ENCODE measurements around the gene MVB12B.

Gene MVB12B

DNA sequence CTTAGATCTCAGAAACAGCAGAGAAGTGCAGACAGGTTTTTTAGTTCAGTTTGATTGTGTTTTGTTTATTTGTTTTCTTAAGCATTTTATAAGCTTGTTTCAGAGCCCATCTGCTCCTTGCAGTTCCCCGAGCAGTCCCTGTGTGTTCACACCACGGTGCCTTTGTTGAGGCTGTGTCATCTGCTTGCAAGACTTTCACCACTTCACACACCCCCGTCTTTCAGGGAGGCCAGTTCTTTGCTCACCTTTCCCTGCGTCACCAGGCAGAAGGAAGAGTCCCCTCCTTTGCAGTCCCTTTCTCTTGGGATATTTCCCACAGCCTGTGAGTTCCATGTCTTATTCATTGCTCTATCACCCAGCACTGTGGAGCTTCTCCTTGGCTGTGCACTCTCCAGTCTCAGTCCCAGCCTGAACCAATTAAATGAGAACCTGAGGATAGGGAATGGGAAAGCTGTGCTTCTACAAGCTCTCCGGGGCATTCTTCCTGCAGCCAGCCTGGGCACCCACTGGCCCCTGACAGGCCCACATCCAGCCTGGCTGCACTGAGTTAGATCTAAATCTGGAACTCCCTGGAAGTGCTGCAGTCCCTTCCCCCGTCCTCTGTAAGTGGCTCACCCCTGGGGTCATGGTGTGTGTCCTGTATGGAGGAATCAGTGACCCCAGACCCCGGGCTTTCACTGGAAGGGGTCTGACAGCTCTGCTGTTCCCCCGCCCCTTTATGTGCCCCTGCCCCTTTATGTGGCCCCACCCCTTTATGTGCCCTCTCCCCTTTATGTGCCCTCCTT is 5.5 kb downstream of the MVB12B start:
- DNase-seq: no peak

DNA sequence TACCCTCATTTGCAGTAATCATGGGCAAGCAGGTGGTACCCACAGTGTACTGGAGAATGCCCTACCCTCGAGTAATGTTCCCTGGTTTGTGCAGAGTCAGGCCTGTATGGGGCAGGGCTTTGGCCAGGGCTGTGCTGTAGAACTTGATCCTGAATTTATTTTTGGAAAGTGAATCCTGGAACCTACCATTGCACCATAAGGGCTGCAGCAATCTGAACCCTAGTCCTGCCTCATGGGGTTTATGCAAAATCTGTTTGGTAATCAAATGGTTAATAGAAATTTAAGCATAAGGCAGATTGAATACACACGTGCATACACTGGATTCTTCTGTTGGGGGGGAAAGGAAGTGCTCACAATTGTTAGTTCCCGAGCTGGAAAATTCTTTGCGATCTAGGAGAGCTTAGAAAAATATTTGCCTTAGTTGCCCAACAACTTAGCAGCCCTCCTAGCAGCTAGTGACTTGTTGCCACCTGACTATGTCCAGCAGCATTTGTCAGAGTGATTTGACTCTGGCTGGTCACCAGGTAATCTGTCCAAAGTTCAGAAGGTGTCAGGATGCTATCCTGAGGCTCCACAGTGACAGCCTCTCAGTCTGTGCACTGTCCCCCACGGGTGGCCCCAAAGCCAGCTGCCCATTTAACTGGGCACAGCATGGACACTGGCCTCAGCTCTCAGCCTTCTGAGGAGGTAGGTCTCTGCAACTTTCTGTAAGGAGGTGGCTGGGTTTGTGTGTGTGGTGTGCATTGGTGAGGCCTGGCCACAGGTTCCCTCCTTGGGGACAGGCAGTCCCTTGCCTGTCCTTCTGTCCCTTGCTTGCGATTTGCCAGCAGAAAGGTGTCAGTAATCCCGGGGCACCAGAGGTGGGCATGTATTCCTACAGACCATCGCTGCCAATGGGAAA is 8.3 kb downstream of the MVB12B start:
- DNase-seq: peak; percentile 13

DNA sequence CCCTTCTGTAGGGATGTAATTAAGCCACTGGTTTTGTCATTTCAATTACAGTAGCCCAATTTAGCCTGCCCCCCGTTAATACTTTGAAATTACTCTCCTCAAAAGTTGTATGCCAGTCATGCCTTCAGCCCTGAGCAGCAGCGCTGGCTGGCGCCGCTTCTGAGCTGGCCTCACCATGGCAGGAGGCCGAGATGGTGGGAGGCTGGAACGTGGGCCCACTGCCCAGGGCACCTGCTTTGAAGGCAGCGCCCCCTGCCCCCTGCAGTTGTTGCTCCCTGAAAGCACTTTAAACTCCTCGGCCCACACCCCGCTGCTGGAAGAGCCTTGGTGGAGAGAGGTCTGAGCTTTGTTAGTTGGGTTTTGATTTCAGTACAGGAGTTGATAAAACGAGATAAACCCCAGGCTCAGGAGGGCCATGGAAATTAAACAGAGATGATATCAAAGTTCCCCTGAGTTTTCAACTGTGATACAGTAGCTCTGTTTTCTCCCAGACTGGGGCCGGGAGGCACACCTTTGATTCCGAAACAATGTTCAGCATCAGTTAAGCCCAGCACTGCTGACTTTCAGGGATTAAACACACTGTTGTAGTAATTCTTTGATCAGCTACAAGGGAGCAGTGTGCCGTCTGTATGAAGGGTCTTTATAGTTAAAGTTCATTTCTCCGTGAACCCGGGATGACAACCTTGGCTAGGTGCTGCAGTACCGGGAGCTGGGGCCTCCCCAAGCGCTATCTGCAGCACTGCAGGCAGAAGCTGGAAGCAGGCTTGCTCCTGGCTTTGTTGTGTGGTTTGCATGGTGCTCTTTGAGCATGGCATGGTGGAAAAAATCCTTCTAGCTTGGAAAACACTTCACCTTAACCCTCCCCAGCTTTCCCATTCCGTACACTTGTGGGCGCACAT is 9.5 kb downstream of the MVB12B start:
- DNase-seq: no peak

DNA sequence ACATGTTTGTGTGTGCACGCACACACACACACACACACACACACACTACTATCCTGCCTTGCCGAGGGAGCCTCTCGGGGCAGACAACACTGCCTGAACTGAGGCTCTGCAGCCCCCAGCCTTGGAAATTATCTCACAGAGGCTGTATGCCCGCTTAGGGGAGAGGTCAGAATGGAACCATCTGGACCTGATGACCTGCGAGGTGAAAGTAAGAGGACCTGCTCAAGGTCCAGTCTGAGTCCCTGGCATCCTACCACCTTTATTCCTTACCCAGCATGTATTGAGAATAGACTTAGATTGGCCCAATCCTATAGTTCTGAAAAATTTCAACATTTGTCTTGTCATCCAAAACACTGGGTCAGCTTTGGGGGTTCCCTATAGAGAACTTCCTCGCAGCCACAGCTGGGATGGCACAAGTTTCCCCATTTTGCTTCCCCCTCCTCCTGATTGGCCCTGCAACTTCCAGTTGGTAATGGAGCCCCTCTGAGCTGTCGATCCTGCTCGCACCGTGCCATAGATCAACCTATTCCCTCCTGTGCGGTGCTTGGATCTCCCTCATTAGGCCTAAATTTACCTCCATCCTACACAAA is 10.2 kb downstream of the MVB12B start:
- DNase-seq: no peak

DNA sequence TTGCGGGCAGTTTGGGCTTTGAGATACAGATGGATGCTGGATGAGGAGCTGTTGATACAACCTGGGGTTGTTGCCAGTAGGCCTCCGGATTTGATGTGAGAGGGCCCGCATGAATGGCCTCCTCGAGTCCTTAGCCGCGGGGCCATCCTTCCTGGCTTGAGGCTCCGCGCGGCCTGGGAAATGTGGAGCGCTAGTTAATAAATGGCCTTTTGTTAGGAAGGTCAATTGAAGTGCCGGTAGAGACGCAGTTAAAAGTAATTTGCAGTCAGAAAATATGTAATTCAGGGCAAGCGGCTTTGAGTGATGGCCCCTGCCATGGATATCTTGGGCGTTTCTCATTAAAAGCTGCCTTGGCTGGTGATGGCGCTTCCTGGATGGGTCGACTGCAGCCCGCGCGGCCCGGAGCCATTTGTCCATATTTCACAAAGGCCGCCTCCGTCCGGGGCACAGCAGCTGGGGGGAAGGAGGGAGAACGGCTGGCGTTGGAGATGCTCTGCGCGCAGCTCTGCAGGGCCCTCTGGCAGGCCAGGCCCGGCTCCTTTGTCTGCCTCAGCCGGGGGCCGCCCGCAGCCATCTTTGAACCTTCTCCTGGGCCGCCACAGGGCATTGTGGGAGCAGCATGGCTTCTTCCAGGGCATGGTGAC is 11.2 kb downstream of the MVB12B start:
- no peak for DNase-seq

DNA sequence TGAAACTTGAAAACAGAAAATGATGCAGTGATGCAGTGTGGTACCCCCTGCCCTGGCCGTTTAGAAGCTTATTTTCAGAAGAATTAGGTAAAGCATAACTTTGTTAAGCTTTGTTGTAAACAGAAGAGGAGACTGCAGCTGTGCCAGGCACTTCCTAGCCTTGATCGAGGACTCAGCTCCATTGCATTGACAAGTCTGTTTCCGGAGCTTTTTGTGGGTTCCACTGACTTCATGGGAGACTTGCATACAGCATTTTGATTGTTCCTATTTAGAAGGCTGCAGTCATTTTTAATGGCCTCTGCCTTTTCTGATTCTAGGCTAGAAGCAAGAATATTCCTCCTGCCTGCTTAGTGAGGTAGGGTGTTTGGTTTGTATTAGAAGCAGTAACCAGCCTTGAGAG is 12.3 kb downstream of the MVB12B start:
- DNase-seq: no peak

DNA sequence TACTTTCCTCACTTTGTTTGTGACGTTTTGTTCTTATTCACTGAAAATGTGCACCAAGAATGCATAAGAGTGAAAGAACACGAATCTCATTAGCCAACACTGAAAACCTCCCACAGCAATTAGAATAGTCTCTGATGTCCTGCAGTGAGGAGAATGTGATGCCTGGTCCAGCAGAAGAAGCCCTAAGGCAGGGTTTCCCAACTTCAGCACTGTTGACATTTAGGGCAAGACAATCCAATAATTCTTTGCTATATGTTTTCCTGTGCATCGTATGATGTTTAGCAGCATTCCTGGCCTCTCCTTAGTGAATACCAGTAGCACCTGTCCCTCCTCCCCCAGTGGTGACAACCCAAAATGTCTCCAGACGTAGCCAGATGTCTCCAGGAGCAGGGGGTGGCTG is 14.8 kb downstream of the MVB12B start:
- DNase-seq: no peak

DNA sequence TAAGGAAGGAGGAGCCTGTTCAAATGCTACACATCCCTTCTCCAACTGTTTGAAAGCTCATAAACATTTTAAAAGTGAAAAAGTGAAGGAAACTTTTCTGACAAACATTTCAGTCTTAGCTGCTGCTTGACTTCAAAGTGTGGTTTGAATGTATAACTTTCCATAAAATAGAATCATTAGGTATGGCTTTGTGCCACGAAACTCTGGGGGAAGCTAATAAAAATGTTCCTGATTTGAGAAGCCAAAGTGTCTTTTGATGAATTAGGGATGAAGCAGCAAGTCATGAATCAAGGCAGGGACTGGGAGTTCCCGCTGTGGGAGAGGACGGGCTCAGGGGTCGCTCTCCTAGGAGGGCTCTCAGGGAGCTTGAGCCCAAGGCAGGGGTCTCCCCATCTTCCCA is 15.3 kb downstream of the MVB12B start:
- DNase-seq: no peak

DNA sequence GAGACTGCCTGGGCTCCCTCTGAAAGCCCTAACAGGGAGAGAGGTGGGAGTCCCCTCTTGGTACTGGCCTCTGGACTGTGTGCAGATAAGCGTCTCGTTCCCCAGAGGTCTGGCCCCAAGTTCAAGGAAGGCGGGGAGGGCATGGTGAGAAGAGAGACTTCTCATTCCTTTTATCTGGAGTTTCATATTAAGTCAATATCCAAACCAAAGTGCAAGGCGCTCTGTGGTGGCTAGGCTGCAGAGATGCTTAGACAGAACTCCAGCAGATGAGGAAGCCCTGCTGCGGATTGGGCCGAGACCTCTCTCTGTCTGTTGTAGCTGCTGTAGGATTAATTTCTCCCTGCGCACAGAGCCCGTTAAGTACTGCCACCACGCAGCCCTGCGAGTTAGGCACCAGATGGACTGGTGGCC is 16.0 kb downstream of the MVB12B start:
- DNase-seq: no peak

DNA sequence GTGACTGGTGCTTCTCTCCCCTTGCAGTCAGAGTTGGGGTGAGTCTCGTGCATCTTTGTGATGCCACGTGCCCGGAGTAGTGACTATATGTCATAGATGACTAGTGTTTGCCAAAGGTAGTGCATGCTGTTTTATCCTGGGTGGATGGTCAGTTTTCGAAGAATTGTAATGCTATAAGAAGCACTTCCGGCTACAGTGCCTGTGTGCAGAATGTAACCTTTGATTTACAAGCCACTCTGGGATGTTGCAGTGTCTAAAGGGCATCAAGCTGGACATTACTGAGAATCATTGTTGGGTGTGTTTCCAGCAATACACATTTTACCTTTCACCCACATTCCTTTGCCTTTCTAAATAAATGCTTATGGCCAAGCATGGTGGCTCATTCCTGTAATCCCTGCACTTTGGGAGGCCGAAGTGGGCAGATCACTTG is 16.7 kb downstream of the MVB12B start:
- DNase-seq: no peak

DNA sequence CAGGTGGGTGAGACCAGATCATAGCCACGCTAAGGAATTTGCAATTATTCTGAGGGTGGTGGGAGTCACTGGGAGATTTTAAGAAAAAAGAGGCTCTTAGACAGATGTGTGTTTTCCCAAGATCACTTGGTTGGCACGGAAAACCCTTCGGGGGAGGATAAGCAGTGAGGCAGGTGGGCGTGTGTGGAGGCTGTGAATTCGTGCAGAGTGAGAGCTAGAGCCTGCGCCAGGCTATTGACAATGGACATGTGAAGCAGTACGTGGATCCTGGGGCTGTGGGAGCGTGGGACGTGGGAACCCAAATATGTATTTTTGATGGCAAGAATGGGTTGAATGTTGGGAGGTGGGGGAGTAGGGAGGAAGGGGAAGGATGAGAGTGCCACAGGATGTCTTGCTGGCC is 19.4 kb downstream of the MVB12B start:
- no peak for DNase-seq

DNA sequence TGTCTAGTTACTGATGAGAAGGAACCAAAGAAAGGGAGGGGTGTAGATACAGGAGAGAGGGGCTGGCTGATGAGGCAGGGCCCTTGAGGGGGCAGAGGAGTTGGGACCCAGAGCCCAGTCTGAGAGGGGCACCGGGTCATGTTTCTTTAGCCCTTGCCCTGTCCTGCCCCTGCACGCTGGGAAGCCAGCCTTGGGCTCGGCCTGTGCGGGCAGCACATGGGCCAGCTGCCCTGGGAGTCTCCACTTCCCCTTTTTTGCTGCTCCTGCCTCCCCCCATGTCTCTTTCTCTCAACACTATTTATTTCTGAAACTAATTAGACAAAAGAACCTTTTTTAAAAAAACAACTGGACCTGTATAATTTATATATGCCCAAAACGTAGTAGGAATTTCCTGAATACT is 20.5 kb downstream of the MVB12B start:
- no peak for DNase-seq

DNA sequence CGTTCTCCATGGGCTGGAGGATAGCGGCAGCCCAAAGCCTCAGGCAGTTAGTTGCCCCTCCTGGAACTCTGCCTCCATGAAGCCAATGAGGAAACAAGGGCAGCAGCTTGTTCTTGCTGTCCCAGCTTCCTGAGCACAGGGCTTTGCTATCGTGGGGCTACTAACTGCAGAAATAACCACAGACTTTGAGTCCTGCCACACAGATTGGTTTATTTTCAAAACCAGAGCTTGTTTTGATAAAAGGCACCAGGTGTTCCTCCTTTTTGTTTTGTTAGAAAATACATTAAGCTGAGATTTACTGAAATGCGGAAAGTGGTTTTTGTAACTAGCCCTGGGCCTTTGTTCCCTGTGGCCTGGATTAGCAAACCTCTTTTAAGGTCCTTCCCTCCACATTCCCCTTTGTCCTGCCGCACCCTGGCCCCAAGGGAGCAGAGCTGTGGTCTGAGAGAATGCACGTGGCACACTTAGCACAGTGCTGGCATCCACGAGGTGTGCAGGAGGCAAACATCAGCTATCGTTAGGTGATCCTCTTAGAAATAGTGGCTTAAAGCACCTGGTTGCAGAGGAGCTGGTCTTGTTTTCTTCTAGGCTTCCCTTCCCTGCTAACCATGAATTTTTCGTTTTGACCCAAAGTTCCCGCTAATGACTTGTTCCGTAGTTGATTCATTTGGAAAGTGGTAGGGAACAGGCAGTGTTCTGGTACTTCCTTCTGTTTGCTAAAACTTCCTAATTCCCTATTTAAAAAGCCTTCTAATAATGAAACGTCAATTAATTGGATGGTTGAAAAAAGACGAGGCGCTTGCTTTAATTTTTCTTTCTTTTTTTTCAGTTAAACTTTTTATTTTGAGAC is 21.5 kb downstream of the MVB12B start:
- no peak for DNase-seq

DNA sequence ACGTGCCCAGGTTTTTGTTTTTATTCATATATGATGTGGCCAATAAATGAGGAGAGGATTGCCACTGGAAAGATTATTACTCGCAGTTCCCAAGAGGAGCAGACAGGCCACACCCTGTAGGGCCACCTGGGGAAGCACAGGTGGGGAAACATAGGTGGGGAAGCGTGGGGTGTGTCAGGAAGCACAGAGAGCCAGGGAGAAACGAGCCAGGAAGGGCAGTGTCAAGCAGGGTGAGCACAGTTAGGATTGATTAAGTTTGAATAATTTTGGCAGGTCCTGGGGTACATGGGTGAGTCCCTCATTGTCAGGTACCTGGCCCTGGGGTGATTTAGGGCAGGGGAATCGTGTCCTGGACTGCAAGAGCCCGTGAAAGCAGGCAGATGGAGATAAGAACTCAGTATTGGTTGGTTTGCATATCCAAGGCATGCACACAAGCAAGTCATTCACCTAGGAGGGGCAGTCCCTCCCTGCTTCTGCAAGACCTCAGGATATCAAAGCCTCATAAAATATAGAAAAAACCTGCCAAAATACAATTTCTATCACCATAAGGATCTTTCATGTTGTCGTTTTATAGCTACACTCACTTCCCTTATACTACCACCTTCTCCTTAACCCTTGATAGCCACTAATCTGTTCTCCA is 22.4 kb downstream of the MVB12B start:
- no peak for DNase-seq

DNA sequence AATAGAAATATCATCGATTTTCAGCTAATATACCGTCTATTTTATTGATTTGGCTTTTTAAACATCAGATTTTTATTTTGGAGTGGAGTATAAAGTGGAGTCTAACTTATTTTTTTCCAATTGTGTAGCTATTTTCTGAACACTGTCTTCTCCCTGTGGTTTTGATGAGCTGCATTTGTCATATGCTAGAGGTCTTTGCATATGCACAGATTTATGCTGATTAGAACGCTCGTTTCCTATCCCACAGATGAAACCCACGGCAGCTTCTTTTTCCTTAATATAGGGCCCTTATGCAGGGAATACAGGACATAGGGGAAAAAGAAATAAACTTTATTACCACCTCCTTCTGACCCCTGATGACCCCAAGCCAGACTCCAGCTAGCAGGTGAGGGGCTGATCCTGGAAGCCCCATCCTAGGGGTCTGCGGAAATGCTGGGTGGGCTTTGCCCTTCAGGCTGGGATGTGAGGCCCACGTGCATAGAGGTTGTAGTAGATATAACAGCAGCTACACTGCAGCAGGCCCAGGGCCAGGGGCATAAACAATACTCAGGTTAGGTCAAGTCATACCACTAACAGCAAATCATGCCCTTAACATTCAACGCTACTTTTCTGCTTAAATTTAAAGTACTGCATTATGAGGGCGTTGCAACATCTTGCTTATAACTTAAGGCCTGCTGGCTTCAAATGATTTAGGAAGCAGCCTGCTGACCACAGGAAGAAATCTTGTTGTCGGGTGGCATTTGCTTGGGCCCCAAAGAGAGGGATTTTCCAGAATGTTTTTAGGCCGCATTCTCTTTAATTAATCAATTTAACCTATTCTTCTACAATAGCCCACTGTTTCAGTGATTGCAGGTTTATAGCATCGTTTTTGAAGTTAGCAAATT is 28.5 kb downstream of the MVB12B start:
- DNase-seq: no peak

DNA sequence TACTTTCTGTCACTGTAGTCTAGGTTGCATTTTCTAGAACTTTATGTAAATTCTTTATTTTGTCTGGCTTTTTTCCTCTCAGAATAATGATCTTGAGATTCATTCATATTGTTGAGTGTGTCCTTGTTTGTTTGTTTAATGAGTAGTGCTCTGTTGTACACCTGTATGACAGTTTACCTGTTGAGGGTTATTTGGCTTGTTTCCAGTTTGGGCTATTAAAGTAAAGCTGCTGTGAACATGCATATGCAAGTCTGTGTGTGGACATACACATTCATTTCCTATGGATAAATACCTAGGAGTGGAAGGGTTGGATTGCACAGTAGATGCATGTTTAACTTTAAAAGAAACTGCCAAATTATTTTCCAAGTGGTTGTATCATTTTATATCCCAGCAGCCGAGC is 30.4 kb downstream of the MVB12B start:
- DNase-seq: no peak

DNA sequence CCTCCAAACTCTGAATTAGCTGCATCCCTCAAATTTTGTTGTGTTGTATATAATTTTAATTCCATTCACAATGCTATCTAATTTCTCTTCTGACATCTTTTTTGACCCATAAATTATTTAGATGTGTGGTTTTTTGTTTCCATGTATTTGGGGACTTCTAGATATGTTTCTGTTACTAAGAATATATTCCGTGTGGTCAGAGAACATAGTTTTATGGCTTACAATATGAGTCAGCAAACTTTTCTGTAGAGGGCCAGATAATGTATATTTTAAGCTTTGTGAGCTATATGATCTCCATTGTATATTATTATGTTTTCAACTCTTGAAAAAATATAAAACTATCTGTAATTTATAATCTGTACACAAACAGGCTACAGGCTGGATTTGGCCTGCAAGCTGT is 33.4 kb downstream of the MVB12B start:
- DNase-seq: no peak

DNA sequence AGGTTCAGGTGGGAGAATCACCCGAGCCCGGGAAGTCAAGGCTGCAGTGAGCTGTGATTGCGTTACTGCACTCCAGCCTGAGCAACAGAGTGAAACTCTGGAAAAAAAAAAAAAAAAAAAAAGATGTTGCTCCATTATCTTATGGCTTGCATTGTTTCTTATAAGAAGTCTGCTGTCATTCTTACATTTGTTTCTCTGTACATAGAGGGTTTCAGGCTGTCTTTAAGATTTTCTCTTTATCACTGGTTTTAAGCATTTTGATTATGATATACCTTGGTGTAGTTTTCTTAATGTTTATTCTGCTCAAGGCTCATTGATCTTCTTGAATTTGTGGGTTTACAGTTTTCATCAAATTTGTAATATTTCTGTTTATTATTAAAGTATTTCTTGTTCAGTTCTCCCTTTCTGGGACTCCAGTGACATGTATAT is 35.2 kb downstream of the MVB12B start:
- no peak for DNase-seq

DNA sequence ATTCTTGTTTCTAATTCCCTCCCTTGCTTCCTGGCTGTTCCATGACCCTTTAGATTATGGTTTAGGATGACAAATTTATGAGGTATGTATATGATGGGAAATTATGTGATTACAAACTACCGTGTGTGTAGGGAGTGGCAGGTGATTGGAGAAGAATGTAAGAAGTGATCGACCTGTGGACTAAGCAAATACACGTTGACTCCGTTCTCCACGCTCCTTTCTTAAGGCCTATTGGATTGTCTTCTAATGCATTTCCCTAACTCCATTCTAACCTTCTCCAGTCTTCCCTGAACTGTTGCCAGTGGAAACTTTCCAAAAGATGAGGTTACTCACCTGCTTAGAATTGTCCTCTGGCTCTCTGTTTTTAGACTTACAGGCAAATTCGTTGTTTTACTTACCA is 36.6 kb downstream of the MVB12B start:
- no peak for DNase-seq

Measured in fibroblast of skin of right quadriceps (primary cell).